H1 (cell line): ENCODE results near the gene FAM136A. TPM values are rescaled to one million over a fixed set of nuclear protein-coding genes. Genes with fewer than 3 reads are reported as not detected.

Experiments used
- RNF2 ChIP-seq: fragments of 200-900, 300-1000 bp; sonication (generic); IDR thresholded peaks from 2 replicates; pipeline ENCODE4 v1.7.1; 2016; ENCODE audit warnings: borderline replicate concordance, low read depth, mild to moderate bottlenecking, antibody characterized with exemption, low read length; ENCODE audit not compliant: poor library complexity, severe bottlenecking; ENCODE audit errors: missing control alignments
- SP1 ChIP-seq: IDR thresholded peaks from 2 replicates; pipeline ENCODE4 v1.6.1; 2011; ENCODE audit warnings: low read depth, low read length
- SP4 ChIP-seq: IDR thresholded peaks from 2 replicates; pipeline ENCODE4 v1.6.1; 2012; ENCODE audit warnings: low read length, inconsistent platforms
- polyA plus RNA-seq, 7 experiments: library from polyadenylated mRNA; depleted of rRNA in 3 of 7; stranded (reverse) in 5 of 7; unstranded in 2 of 7; fragments of >200 nt in 5 of 7; fragments of 200-250 nt in 2 of 7; gene quantifications; 1 replicate in 5 of 7; 2 replicates in 1 of 7; 4 replicates in 1 of 7; pipeline versions ENCODE4 v1.2.1 to v1.2.3, GENCODE V29; 2011 to 2013; ENCODE audit warnings: missing spikeins in 2 of 7, mixed read lengths in 2 of 7
- total RNA-seq: library from RNA; stranded (reverse); fragmentation: NEBNext Ultra II Directional; extraction: Animal tissue kit (Norgen Biotek cat#: 25700); gene quantifications from 2 replicates; pipeline ENCODE4 v1.2.1, GENCODE V29; 2021
- TF ChIP-seq, protein P1 (sequence below): IDR thresholded peaks from 2 replicates; pipeline ENCODE4 v1.6.1; 2012; ENCODE audit warnings: low read length, inconsistent platforms

FAM136A gene
- total and polyA plus RNA-seq, 2 of the 8 experiments (the other 6 are each of a cell fraction or from before 2014, with no cell fraction given), result 58.2 to 122 TPM

DNA sequence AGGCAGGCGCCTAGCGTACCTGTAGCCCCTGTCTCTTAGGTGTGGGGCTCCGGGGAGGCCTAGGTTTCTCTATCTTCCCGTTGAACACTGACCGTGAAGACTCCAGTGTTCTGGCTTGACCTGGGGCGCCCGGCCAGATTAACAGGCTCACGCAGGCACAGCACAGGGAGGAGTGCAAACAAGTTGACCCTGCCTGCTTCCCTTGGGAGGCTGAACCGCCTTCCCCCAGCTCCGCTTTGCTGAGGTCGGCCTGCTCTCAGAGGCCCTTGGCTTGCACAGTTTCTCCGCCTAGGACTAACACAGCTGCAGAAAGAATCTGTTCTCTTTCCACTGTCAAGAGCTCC, 43.4 kb downstream of the FAM136A start (continued):
- TF ChIP-seq RNF2 (no peak), SP4 (no peak), SP1 (no peak)
- TF ChIP-seq, protein P1, sequence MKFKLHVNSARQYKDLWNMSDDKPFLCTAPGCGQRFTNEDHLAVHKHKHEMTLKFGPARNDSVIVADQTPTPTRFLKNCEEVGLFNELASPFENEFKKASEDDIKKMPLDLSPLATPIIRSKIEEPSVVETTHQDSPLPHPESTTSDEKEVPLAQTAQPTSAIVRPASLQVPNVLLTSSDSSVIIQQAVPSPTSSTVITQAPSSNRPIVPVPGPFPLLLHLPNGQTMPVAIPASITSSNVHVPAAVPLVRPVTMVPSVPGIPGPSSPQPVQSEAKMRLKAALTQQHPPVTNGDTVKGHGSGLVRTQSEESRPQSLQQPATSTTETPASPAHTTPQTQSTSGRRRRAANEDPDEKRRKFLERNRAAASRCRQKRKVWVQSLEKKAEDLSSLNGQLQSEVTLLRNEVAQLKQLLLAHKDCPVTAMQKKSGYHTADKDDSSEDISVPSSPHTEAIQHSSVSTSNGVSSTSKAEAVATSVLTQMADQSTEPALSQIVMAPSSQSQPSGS, result no peak
